Measurements from ENCODE around the gene CACYBP. TPM values are rescaled to one million over a fixed set of nuclear protein-coding genes. Genes with fewer than 3 reads are reported as not detected.
A peak's percentile ranks its signal among the peaks of the same experiment; 100 is the strongest.

Gene CACYBP
- total and polyA plus RNA-seq, 2 of the 13 experiments (the other 11 are each of a cell fraction or from before 2014, with no cell fraction given), result 18.4 to 183 TPM

DNA sequence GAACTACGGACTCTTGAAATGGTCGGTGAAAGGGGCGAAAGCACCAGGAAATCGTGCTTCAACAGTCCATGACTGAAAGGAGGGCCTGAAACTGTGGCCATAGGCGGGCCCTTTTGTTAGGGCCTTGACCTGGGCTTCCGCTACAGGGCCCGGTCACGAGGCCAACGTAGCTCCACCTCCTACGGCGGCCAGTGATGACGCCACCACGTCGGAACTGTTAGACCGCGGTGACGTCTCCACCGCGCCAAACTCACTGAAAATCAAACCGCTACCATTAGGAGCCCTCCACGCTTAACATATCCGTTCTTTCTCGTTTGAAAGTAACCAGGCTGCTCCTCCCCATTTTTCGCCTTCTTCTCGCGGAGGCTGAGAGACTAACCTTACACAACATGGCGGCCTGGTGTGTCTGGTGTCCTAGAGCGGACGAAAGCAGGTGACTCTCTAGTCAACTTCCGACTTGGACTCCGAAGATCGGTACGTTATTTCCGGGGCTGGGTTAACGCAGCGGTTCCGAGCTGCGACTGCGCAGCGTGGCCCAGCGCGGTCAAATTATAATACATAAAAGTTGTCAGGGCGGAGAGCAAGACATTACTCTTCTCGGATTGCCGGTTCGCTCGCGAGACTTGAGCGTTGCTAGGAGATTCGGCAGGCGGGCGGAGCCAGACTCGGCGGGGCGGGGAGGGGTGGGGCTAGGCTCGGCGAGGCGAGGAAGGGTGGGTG is 371 bp upstream of the CACYBP start (continued):
- TF ChIP-seq, protein P1, sequence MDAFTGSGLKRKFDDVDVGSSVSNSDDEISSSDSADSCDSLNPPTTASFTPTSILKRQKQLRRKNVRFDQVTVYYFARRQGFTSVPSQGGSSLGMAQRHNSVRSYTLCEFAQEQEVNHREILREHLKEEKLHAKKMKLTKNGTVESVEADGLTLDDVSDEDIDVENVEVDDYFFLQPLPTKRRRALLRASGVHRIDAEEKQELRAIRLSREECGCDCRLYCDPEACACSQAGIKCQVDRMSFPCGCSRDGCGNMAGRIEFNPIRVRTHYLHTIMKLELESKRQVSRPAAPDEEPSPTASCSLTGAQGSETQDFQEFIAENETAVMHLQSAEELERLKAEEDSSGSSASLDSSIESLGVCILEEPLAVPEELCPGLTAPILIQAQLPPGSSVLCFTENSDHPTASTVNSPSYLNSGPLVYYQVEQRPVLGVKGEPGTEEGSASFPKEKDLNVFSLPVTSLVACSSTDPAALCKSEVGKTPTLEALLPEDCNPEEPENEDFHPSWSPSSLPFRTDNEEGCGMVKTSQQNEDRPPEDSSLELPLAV (CRISPR knock-in tag; conservative IDR thresholded peaks at IDR 0.05; ENCODE audit: low read depth), result no peak
- TF ChIP-seq, protein P2, sequence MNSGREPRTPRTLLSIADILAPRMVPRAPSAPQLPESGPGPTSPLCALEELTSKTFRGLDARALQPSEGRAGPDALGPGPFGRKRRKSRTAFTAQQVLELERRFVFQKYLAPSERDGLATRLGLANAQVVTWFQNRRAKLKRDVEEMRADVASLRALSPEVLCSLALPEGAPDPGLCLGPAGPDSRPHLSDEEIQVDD (CRISPR knock-in tag; IDR thresholded peaks at IDR 0.05; ENCODE audit: borderline replicate concordance), result no peak
- TF ChIP-seq ZNF34 (CRISPR knock-in tag; IDR thresholded peaks at IDR 0.05; ENCODE audit: borderline replicate concordance) (no peak), ZNF776 (CRISPR knock-in tag; IDR thresholded peaks at IDR 0.05) (peak; percentile 72; the same call in 1 of the 2 replicates), KDM4B (CRISPR knock-in tag; IDR thresholded peaks at IDR 0.05) (peak; percentile 46; the same call in 1 of the 2 replicates), ZNF549 (CRISPR knock-in tag; IDR thresholded peaks at IDR 0.05) (no peak), ZNF121 (CRISPR knock-in tag; IDR thresholded peaks at IDR 0.05) (0 out of 2 replicates have a peak, but pooled peaks have one; percentile 61), PITX1 (CRISPR knock-in tag; IDR thresholded peaks at IDR 0.05) (peak; percentile 15; the same call in 1 of the 2 replicates), ZNF207 (IDR thresholded peaks at IDR 0.05; ENCODE audit: borderline replicate concordance) (no peak), KAT7 (CRISPR knock-in tag; IDR thresholded peaks at IDR 0.05; ENCODE audit: borderline replicate concordance) (peak; percentile 82; the same call in 1 of the 2 replicates), POGZ (CRISPR knock-in tag; IDR thresholded peaks at IDR 0.05) (peak; percentile 91), ZBTB38 (CRISPR knock-in tag; IDR thresholded peaks at IDR 0.05) (peak; percentile 28), NKX3-1 (CRISPR knock-in tag; IDR thresholded peaks at IDR 0.05) (no peak)
- TF ChIP-seq, protein P3, sequence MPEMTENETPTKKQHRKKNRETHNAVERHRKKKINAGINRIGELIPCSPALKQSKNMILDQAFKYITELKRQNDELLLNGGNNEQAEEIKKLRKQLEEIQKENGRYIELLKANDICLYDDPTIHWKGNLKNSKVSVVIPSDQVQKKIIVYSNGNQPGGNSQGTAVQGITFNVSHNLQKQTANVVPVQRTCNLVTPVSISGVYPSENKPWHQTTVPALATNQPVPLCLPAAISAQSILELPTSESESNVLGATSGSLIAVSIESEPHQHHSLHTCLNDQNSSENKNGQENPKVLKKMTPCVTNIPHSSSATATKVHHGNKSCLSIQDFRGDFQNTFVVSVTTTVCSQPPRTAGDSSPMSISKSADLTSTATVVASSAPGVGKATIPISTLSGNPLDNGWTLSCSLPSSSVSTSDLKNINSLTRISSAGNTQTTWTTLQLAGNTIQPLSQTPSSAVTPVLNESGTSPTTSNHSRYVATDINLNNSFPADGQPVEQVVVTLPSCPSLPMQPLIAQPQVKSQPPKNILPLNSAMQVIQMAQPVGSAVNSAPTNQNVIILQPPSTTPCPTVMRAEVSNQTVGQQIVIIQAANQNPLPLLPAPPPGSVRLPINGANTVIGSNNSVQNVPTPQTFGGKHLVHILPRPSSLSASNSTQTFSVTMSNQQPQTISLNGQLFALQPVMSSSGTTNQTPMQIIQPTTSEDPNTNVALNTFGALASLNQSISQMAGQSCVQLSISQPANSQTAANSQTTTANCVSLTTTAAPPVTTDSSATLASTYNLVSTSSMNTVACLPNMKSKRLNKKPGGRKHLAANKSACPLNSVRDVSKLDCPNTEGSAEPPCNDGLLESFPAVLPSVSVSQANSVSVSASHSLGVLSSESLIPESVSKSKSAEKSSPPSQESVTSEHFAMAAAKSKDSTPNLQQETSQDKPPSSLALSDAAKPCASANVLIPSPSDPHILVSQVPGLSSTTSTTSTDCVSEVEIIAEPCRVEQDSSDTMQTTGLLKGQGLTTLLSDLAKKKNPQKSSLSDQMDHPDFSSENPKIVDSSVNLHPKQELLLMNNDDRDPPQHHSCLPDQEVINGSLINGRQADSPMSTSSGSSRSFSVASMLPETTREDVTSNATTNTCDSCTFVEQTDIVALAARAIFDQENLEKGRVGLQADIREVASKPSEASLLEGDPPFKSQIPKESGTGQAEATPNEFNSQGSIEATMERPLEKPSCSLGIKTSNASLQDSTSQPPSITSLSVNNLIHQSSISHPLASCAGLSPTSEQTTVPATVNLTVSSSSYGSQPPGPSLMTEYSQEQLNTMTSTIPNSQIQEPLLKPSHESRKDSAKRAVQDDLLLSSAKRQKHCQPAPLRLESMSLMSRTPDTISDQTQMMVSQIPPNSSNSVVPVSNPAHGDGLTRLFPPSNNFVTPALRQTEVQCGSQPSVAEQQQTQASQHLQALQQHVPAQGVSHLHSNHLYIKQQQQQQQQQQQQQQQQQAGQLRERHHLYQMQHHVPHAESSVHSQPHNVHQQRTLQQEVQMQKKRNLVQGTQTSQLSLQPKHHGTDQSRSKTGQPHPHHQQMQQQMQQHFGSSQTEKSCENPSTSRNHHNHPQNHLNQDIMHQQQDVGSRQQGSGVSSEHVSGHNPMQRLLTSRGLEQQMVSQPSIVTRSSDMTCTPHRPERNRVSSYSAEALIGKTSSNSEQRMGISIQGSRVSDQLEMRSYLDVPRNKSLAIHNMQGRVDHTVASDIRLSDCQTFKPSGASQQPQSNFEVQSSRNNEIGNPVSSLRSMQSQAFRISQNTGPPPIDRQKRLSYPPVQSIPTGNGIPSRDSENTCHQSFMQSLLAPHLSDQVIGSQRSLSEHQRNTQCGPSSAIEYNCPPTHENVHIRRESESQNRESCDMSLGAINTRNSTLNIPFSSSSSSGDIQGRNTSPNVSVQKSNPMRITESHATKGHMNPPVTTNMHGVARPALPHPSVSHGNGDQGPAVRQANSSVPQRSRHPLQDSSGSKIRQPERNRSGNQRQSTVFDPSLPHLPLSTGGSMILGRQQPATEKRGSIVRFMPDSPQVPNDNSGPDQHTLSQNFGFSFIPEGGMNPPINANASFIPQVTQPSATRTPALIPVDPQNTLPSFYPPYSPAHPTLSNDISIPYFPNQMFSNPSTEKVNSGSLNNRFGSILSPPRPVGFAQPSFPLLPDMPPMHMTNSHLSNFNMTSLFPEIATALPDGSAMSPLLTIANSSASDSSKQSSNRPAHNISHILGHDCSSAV (CRISPR knock-in tag; IDR thresholded peaks at IDR 0.05; ENCODE audit: borderline replicate concordance), result 0 out of 2 replicates have a peak, but pooled peaks have one; percentile 67
- TF ChIP-seq, protein P4, sequence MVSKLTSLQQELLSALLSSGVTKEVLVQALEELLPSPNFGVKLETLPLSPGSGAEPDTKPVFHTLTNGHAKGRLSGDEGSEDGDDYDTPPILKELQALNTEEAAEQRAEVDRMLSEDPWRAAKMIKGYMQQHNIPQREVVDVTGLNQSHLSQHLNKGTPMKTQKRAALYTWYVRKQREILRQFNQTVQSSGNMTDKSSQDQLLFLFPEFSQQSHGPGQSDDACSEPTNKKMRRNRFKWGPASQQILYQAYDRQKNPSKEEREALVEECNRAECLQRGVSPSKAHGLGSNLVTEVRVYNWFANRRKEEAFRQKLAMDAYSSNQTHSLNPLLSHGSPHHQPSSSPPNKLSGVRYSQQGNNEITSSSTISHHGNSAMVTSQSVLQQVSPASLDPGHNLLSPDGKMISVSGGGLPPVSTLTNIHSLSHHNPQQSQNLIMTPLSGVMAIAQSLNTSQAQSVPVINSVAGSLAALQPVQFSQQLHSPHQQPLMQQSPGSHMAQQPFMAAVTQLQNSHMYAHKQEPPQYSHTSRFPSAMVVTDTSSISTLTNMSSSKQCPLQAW (CRISPR knock-in tag; IDR thresholded peaks at IDR 0.05), result peak; percentile 71
- TF ChIP-seq, protein P5, sequence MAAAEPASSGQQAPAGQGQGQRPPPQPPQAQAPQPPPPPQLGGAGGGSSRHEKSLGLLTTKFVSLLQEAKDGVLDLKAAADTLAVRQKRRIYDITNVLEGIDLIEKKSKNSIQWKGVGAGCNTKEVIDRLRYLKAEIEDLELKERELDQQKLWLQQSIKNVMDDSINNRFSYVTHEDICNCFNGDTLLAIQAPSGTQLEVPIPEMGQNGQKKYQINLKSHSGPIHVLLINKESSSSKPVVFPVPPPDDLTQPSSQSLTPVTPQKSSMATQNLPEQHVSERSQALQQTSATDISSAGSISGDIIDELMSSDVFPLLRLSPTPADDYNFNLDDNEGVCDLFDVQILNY (CRISPR knock-in tag; conservative IDR thresholded peaks at IDR 0.05), result peak; percentile 51; the same call in 1 of the 2 replicates

All from HepG2 (cell line).